H9 (cell line): ENCODE results near the gene PABPN1. TPM values are rescaled to one million over a fixed set of nuclear protein-coding genes. Genes with fewer than 3 reads are reported as not detected.

Source experiments
- DNase-seq: peaks from one replicate; pipeline ENCODE4 v3.0.0-alpha.2; 2017
- H2AFZ ChIP-seq: one replicate; pipeline ENCODE4 v1.6.1; 2013; ENCODE audit warnings: mild to moderate bottlenecking, low read length, control low read depth, moderate library complexity
- H2AK5ac ChIP-seq: 2 replicates; pipeline ENCODE4 v1.6.1; 2013; ENCODE audit warnings: low read length, control low read depth, mixed read lengths; ENCODE audit not compliant: insufficient read length
- H2BK120ac ChIP-seq: one replicate; pipeline ENCODE4 v1.6.1; 2013; ENCODE audit warnings: low read depth, mild to moderate bottlenecking, low read length, control low read depth, inconsistent platforms; ENCODE audit not compliant: poor library complexity, severe bottlenecking
- H2BK12ac ChIP-seq: 2 replicates; pipeline ENCODE4 v1.6.1; 2013; ENCODE audit warnings: low read length, control low read depth, mixed read lengths, low read depth; ENCODE audit not compliant: insufficient read length
- H2BK15ac ChIP-seq: 2 replicates; pipeline ENCODE4 v1.6.1; 2013; ENCODE audit warnings: low read depth, low read length, control low read depth
- H2BK20ac ChIP-seq: one replicate; pipeline ENCODE4 v1.6.1; 2013; ENCODE audit warnings: low read depth, mild to moderate bottlenecking, low read length, control low read depth, inconsistent platforms; ENCODE audit not compliant: poor library complexity, severe bottlenecking
- H2BK5ac ChIP-seq: 2 replicates; pipeline ENCODE4 v1.6.1; 2013; ENCODE audit warnings: low read length, control low read depth, mixed read lengths; ENCODE audit not compliant: insufficient read length
- H3K14ac ChIP-seq: 2 replicates; pipeline ENCODE4 v1.6.1; 2013; ENCODE audit warnings: low read length, control low read depth; ENCODE audit not compliant: insufficient read depth
- H3K18ac ChIP-seq: 2 replicates; pipeline ENCODE4 v1.6.1; 2013; ENCODE audit warnings: low read depth, mild to moderate bottlenecking, mixed read lengths, low read length, control low read depth; ENCODE audit not compliant: insufficient read length
- H3K23ac ChIP-seq: 2 replicates; pipeline ENCODE4 v1.6.1; 2013; ENCODE audit warnings: low read length, control low read depth, mixed read lengths, low read depth; ENCODE audit not compliant: insufficient read length
- H3K23me2 ChIP-seq: 2 replicates; pipeline ENCODE4 v1.6.1; 2013; ENCODE audit warnings: low read depth, mild to moderate bottlenecking, mixed read lengths, low read length, control low read depth; ENCODE audit not compliant: insufficient read length, poor library complexity, severe bottlenecking
- H3K27ac ChIP-seq: 2 replicates; pipeline ENCODE4 v1.5.1; 2013; ENCODE audit warnings: low read length, control low read depth, mixed read lengths, low read depth; ENCODE audit not compliant: insufficient read length
- H3K27me3 ChIP-seq: 2 replicates; pipeline ENCODE4 v1.6.1; 2013; ENCODE audit warnings: low read length, control low read depth, inconsistent platforms; ENCODE audit not compliant: insufficient read depth
- H3K4ac ChIP-seq: 2 replicates; pipeline ENCODE4 v1.6.1; 2013; ENCODE audit warnings: low read depth, mild to moderate bottlenecking, control low read depth, inconsistent platforms, low read length, moderate library complexity
- H3K4me1 ChIP-seq: 2 replicates; pipeline ENCODE4 v1.6.1; 2013; ENCODE audit warnings: low read length, control low read depth, inconsistent platforms; ENCODE audit not compliant: insufficient read depth
- H3K4me2 ChIP-seq: 2 replicates; pipeline ENCODE4 v1.6.1; 2013; ENCODE audit warnings: low read length, control low read depth, mixed read lengths; ENCODE audit not compliant: insufficient read length, insufficient read depth
- H3K56ac ChIP-seq: 2 replicates; pipeline ENCODE4 v1.6.1; 2013; ENCODE audit warnings: low read depth, mild to moderate bottlenecking, mixed read lengths, low read length, control low read depth; ENCODE audit not compliant: insufficient read length
- H3K79me1 ChIP-seq: 2 replicates; pipeline ENCODE4 v1.6.1; 2013; ENCODE audit warnings: low read depth, mild to moderate bottlenecking, moderate library complexity, low read length, control low read depth, inconsistent platforms; ENCODE audit not compliant: insufficient read depth, poor library complexity, severe bottlenecking
- H3K79me2 ChIP-seq: 2 replicates; pipeline ENCODE4 v1.6.1; 2013; ENCODE audit warnings: low read length, control low read depth, inconsistent platforms; ENCODE audit not compliant: insufficient read depth
- H3K9ac ChIP-seq: 2 replicates; pipeline ENCODE4 v1.6.1; 2013; ENCODE audit warnings: low read length, control low read depth, mixed read lengths; ENCODE audit not compliant: insufficient read length; ENCODE audit errors: extremely low read depth
- H3K9me3 ChIP-seq: one replicate; pipeline ENCODE4 v1.6.1; 2013; ENCODE audit warnings: low read depth, low read length, inconsistent platforms; ENCODE audit not compliant: control insufficient read depth
- H3T11ph ChIP-seq: one replicate; pipeline ENCODE4 v1.6.1; 2013; ENCODE audit warnings: mild to moderate bottlenecking, low read length, control low read depth, inconsistent platforms
- H4K20me1 ChIP-seq: one replicate; pipeline ENCODE4 v1.6.1; 2013; ENCODE audit not compliant: control insufficient read depth, insufficient read length, insufficient read depth
- H4K5ac ChIP-seq: 2 replicates; pipeline ENCODE4 v1.6.1; 2013; ENCODE audit warnings: low read depth, mild to moderate bottlenecking, mixed read lengths, low read length, control low read depth; ENCODE audit not compliant: insufficient read length
- H4K8ac ChIP-seq: replicated peaks from 2 replicates; pipeline ENCODE4 v1.6.1; 2013; ENCODE audit warnings: low read length, control low read depth, mixed read lengths, low read depth; ENCODE audit not compliant: insufficient read length
- H4K91ac ChIP-seq: 2 replicates; pipeline ENCODE4 v1.6.1; 2013; ENCODE audit warnings: low read depth, mild to moderate bottlenecking, moderate library complexity, mixed read lengths, low read length, control low read depth; ENCODE audit not compliant: insufficient read length
- H3K27ac Mint-ChIP-seq, 3 experiments: 2 replicates in 2 of 3; 3 replicates in 1 of 3; pipeline ENCODE4 v1.8.0; 2020 to 2021; ENCODE audit warnings: mixed read lengths in 3 of 3, mild to moderate bottlenecking in 1 of 3, moderate library complexity in 1 of 3
- H3K27me3 Mint-ChIP-seq: 2 replicates; pipeline ENCODE4 v1.8.0; 2021; ENCODE audit warnings: low read depth, mild to moderate bottlenecking, moderate library complexity, mixed read lengths
- H3K36me3 Mint-ChIP-seq, 3 experiments: 2 replicates in 2 of 3; 3 replicates in 1 of 3; pipeline ENCODE4 v1.8.0; 2020 to 2021; ENCODE audit warnings: low read depth in 3 of 3, mixed read lengths in 3 of 3; ENCODE audit not compliant: insufficient read depth in 1 of 3
- H3K4me1 Mint-ChIP-seq, 2 experiments: 2 replicates each; pipeline ENCODE4 v1.8.0; 2020; ENCODE audit warnings: mixed read lengths in 2 of 2
- H3K4me3 Mint-ChIP-seq, 2 experiments: 2 replicates in 1 of 2; 3 replicates in 1 of 2; pipeline ENCODE4 v1.8.0; 2020 to 2021; ENCODE audit warnings: mild to moderate bottlenecking in 2 of 2, mixed read lengths in 2 of 2, moderate library complexity in 1 of 2
- H3K9me3 Mint-ChIP-seq, 2 experiments: 2 replicates in 1 of 2; 3 replicates in 1 of 2; pipeline ENCODE4 v1.8.0; 2020; ENCODE audit warnings: mild to moderate bottlenecking in 2 of 2, mixed read lengths in 2 of 2, moderate library complexity in 1 of 2
- CTCF ChIP-seq: fragments of 200-600 bp; sonication (generic); conservative IDR thresholded peaks from 3 replicates; pipeline ENCODE4 v1.8.0; 2021; ENCODE audit warnings: antibody characterized with exemption, mild to moderate bottlenecking
- WGBS: extraction: QIAGEN DNeasy Blood & Tissue Kit; methylation state at CpG from one replicate; pipeline ENCODE4 v1.1.7; 2013; ENCODE audit warnings: missing lambda C conversion rate, low lambda C conversion rate, mixed read lengths; ENCODE audit not compliant: insufficient read length; ENCODE audit errors: extremely low coverage; 5-methylcytosine and 5-hydroxymethylcytosine counted together
- total RNA-seq: library from RNA; stranded (reverse); gene quantifications from 2 replicates; pipeline ENCODE4 v1.2.1, GENCODE V29; 2021

Gene PABPN1
- total RNA-seq, 1 experiment from 2014 or later: 333 TPM

DNA sequence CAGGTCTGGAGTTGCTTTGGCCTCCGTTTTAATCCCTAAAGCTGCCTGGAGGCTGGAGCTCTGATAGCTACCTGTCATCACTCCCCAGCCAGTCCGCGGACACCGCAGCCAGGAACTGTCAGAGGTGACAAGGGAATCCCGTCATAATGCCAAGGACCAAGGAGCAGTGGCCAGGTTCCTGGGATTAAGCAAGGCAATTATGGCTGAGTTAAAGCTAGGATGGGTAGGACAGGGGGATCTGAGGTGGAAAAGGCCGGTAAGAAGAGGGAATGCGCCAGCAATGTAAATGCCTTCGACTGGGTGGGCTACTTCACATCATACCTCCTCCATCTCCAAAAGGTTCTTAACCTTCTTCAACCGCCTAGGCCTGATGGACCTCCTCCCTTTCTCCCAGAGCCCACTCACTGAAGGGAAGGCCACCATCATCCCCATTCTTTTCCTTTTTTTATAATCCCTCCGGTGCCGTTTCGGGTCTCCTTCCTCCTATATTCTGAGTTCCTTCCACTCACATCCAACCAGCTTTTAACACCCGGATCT is 20.5 kb upstream of the PABPN1 start:
- no peak overlapping the region for H2BK12ac ChIP-seq
- no peak overlapping the region for H3T11ph ChIP-seq
- TF ChIP-seq CTCF: no peak

More for the DNA sequence above, 20.5 kb upstream of the PABPN1 start:
- no peak overlapping the region for H4K91ac ChIP-seq
- no peak overlapping the region for H4K8ac ChIP-seq
- no peak overlapping the region for H3K14ac ChIP-seq
- no peaks in the 10 kb centered on the region for H4K20me1 ChIP-seq
- no peak overlapping the region for H4K5ac ChIP-seq
- no peak overlapping the region for H2BK120ac ChIP-seq
- no peak for DNase-seq
- H2BK20ac ChIP-seq: no peak overlapping the region
- H2AFZ ChIP-seq: no peak overlapping the region
- peaks cover 20% of the 10 kb centered on the region for H3K27me3 ChIP-seq
- Mint-ChIP-seq H3K27ac (peak overlapping the region in 1 of 3 experiments; percentile 97; a peak in 1 of 7 replicates), H3K9me3 (no peaks in the 10 kb centered on the region), H3K36me3 (peaks cover 0 to 10% (median 0%) of the 10 kb centered on the region in 3 experiments; a peak in 1 of 7 replicates), H3K4me1 (peaks cover 11 to 20% of the 10 kb centered on the region in 2 experiments), H3K4me3 (peak overlapping the region; percentile 84 to 89), H3K27me3 (peaks cover 69% of the 10 kb centered on the region)
- no peaks in the 10 kb centered on the region for H3K79me1 ChIP-seq
- no peaks in the 10 kb centered on the region for H3K79me2 ChIP-seq
- H3K9me3 ChIP-seq: no peaks in the 10 kb centered on the region
- no peak overlapping the region for H3K56ac ChIP-seq
- no peak overlapping the region for H3K4ac ChIP-seq
- no peaks in the 10 kb centered on the region for H3K4me1 ChIP-seq
- peak overlapping the region; percentile 21 for H3K9ac ChIP-seq
- H2BK5ac ChIP-seq: no peak overlapping the region
- H3K27ac ChIP-seq: no peak overlapping the region
- H3K23ac ChIP-seq: no peak overlapping the region
- H2BK15ac ChIP-seq: no peak overlapping the region
- H3K18ac ChIP-seq: no peak overlapping the region
- no CpG with 5 or more reads among the region's 13 CpGs for WGBS
- H3K23me2 ChIP-seq: peaks cover 17% of the 10 kb centered on the region
- peak overlapping the region; percentile 84 for H3K4me2 ChIP-seq
- no peak overlapping the region for H2AK5ac ChIP-seq
